ENCODE data around the gene CD9.

CD9 gene

GRCh38 chr12:6201826-6202225, 1.6 kb downstream of the CD9 start:
- Histone ChIP-seq H3K4me3 (ENCODE audit: control insufficient read depth in 1 of 7, extremely low read depth in 1 of 7, insufficient read depth in 4 of 7, low read depth in 2 of 7, low read length in 6 of 7) (peak overlapping the region in 2 of 7 experiments; percentile 74 to 83), H3K4me1 (ENCODE audit: control extremely low read depth in 1 of 4, control insufficient read depth in 4 of 4, insufficient read depth in 4 of 4, low read length in 3 of 4) (peaks cover 0 to 46% (median 36%) of the 10 kb centered on the region in 4 experiments), H3K27me3 (replicated peaks in 2 of 5; ENCODE audit: control insufficient read depth in 4 of 5, insufficient read depth in 5 of 5, low read length in 4 of 5) (peaks cover 0 to 26% (median 13%) of the 10 kb centered on the region in 5 experiments), H3K9me3 (ENCODE audit: control extremely low read depth in 1 of 5, control insufficient read depth in 4 of 5, insufficient read depth in 2 of 5, low read depth in 1 of 5, low read length in 4 of 5) (no peaks in the 10 kb centered on the region), H3K36me3 (ENCODE audit: control insufficient read depth in 4 of 4, insufficient read depth in 4 of 4, low read length in 3 of 4) (peaks cover 0 to 2% (median 0%) of the 10 kb centered on the region in 4 experiments), H3K27ac (ENCODE audit: insufficient read depth in 1 of 2, low read depth in 1 of 2, low read length in 2 of 2, poor library complexity in 1 of 2, severe bottlenecking in 2 of 2) (no peak overlapping the region)
- no peak for DNase-seq
- ChIA-PET POLR2A (no interaction called here), CTCF (interaction anchor here (0.8 to 1.8 kb wide), 7 partner anchors 9 to 146 kb away, joined by 3 to 7 read pairs (median 3); no protein-coding TSS in a partner anchor)
- WGBS (ENCODE audit: insufficient coverage), result 100% methylated on average over 3 of the region's 3 CpGs

GRCh38 chr12:6202304-6202703, 2.1 kb downstream of the CD9 start:
- no peak for DNase-seq
- CTCF ChIA-PET, result interaction anchor here (0.8 to 1.8 kb wide), 5 partner anchors 11 to 146 kb away, joined by 3 to 7 read pairs (median 4); no protein-coding TSS in a partner anchor
- 95% methylated on average over 5 of the region's 6 CpGs for WGBS (ENCODE audit: insufficient coverage)
- H3K27me3 ChIP-seq (replicated peaks in 2 of 5; ENCODE audit: control insufficient read depth in 4 of 5, insufficient read depth in 5 of 5, low read length in 4 of 5), result peaks cover 0 to 26% (median 13%) of the 10 kb centered on the region in 5 experiments
- no peak overlapping the region for H3K4me3 ChIP-seq (ENCODE audit: control insufficient read depth in 1 of 7, extremely low read depth in 1 of 7, insufficient read depth in 4 of 7, low read depth in 2 of 7, low read length in 6 of 7)
- H3K36me3 ChIP-seq (ENCODE audit: control insufficient read depth in 4 of 4, insufficient read depth in 4 of 4, low read length in 3 of 4), result peaks cover 0 to 2% (median 0%) of the 10 kb centered on the region in 4 experiments
- no peak overlapping the region for H3K27ac ChIP-seq (ENCODE audit: insufficient read depth in 1 of 2, low read depth in 1 of 2, low read length in 2 of 2, poor library complexity in 1 of 2, severe bottlenecking in 2 of 2)
- no peaks in the 10 kb centered on the region for H3K9me3 ChIP-seq (ENCODE audit: control extremely low read depth in 1 of 5, control insufficient read depth in 4 of 5, insufficient read depth in 2 of 5, low read depth in 1 of 5, low read length in 4 of 5)
- POLR2A ChIA-PET, result no interaction called here
- H3K4me1 ChIP-seq (ENCODE audit: control extremely low read depth in 1 of 4, control insufficient read depth in 4 of 4, insufficient read depth in 4 of 4, low read length in 3 of 4), result peaks cover 0 to 46% (median 36%) of the 10 kb centered on the region in 4 experiments

GRCh38 chr12:6202846-6203245, 2.6 kb downstream of the CD9 start:
- Histone ChIP-seq H3K27ac (ENCODE audit: insufficient read depth in 1 of 2, low read depth in 1 of 2, low read length in 2 of 2, poor library complexity in 1 of 2, severe bottlenecking in 2 of 2) (no peak overlapping the region), H3K4me3 (ENCODE audit: control insufficient read depth in 1 of 7, extremely low read depth in 1 of 7, insufficient read depth in 4 of 7, low read depth in 2 of 7, low read length in 6 of 7) (no peak overlapping the region), H3K4me1 (ENCODE audit: control extremely low read depth in 1 of 4, control insufficient read depth in 4 of 4, insufficient read depth in 4 of 4, low read length in 3 of 4) (peaks cover 0 to 46% (median 36%) of the 10 kb centered on the region in 4 experiments), H3K36me3 (ENCODE audit: control insufficient read depth in 4 of 4, insufficient read depth in 4 of 4, low read length in 3 of 4) (peaks cover 0 to 2% (median 0%) of the 10 kb centered on the region in 4 experiments), H3K27me3 (replicated peaks in 2 of 5; ENCODE audit: control insufficient read depth in 4 of 5, insufficient read depth in 5 of 5, low read length in 4 of 5) (peaks cover 0 to 26% (median 13%) of the 10 kb centered on the region in 5 experiments), H3K9me3 (ENCODE audit: control extremely low read depth in 1 of 5, control insufficient read depth in 4 of 5, insufficient read depth in 2 of 5, low read depth in 1 of 5, low read length in 4 of 5) (no peaks in the 10 kb centered on the region)
- 100% methylated on average over 2 of the region's 3 CpGs for WGBS (ENCODE audit: insufficient coverage)
- ChIA-PET POLR2A (no interaction called here), CTCF (interaction anchor here (1.5 to 2.1 kb wide), 2 partner anchors 10 to 75 kb away, joined by 4 to 10 read pairs; no protein-coding TSS in a partner anchor)
- no peak for DNase-seq

GRCh38 chr12:6203601-6204000, 3.4 kb downstream of the CD9 start:
- ChIA-PET CTCF (interaction anchor here (1.0 to 2.1 kb wide), 9 partner anchors 8 to 145 kb away, joined by 3 to 10 read pairs (median 3); no protein-coding TSS in a partner anchor), POLR2A (interaction anchor here (0.7 kb wide), 1 partner anchor 45 kb away, joined by 3 read pairs; no protein-coding TSS in a partner anchor)
- Histone ChIP-seq H3K27ac (ENCODE audit: insufficient read depth in 1 of 2, low read depth in 1 of 2, low read length in 2 of 2, poor library complexity in 1 of 2, severe bottlenecking in 2 of 2) (no peak overlapping the region), H3K4me3 (ENCODE audit: control insufficient read depth in 1 of 7, extremely low read depth in 1 of 7, insufficient read depth in 4 of 7, low read depth in 2 of 7, low read length in 6 of 7) (no peak overlapping the region), H3K9me3 (ENCODE audit: control extremely low read depth in 1 of 5, control insufficient read depth in 4 of 5, insufficient read depth in 2 of 5, low read depth in 1 of 5, low read length in 4 of 5) (no peaks in the 10 kb centered on the region), H3K27me3 (replicated peaks in 2 of 5; ENCODE audit: control insufficient read depth in 4 of 5, insufficient read depth in 5 of 5, low read length in 4 of 5) (peaks cover 0 to 26% (median 13%) of the 10 kb centered on the region in 5 experiments), H3K4me1 (ENCODE audit: control extremely low read depth in 1 of 4, control insufficient read depth in 4 of 4, insufficient read depth in 4 of 4, low read length in 3 of 4) (peaks cover 0 to 46% (median 36%) of the 10 kb centered on the region in 4 experiments), H3K36me3 (ENCODE audit: control insufficient read depth in 4 of 4, insufficient read depth in 4 of 4, low read length in 3 of 4) (peaks cover 0 to 2% (median 0%) of the 10 kb centered on the region in 4 experiments)
- WGBS (ENCODE audit: insufficient coverage), result 100% methylated on average over 1 of the region's 3 CpGs
- no peak for DNase-seq

- Histone ChIP-seq H3K27ac (ENCODE audit: insufficient read depth in 1 of 2, low read depth in 1 of 2, low read length in 2 of 2, poor library complexity in 1 of 2, severe bottlenecking in 2 of 2) (no peak overlapping the region), H3K9me3 (ENCODE audit: control extremely low read depth in 1 of 5, control insufficient read depth in 4 of 5, insufficient read depth in 2 of 5, low read depth in 1 of 5, low read length in 4 of 5) (no peaks in the 10 kb centered on the region), H3K27me3 (replicated peaks in 2 of 5; ENCODE audit: control insufficient read depth in 4 of 5, insufficient read depth in 5 of 5, low read length in 4 of 5) (peaks cover 0 to 26% (median 13%) of the 10 kb centered on the region in 5 experiments), H3K36me3 (ENCODE audit: control insufficient read depth in 4 of 4, insufficient read depth in 4 of 4, low read length in 3 of 4) (peaks cover 0 to 2% (median 0%) of the 10 kb centered on the region in 4 experiments), H3K4me3 (ENCODE audit: control insufficient read depth in 1 of 7, extremely low read depth in 1 of 7, insufficient read depth in 4 of 7, low read depth in 2 of 7, low read length in 6 of 7) (peak overlapping the region in 2 of 7 experiments; percentile 7 to 20), H3K4me1 (ENCODE audit: control extremely low read depth in 1 of 4, control insufficient read depth in 4 of 4, insufficient read depth in 4 of 4, low read length in 3 of 4) (peaks cover 0 to 41% (median 31%) of the 10 kb centered on the region in 4 experiments)
- ChIA-PET POLR2A (no interaction called here), CTCF (interaction anchor here (0.9 to 2.1 kb wide), 9 partner anchors 9 to 261 kb away, joined by 3 to 10 read pairs (median 3); no protein-coding TSS in a partner anchor)
- DNase-seq, result peak in 1 of 3 donors; percentile 61
- WGBS (ENCODE audit: insufficient coverage), result 88% methylated on average over 3 of the region's 5 CpGs
These were observed 4.4 kb downstream of the CD9 start for GRCh38 chr12:6204533-6205143.

GRCh38 chr12:6205144-6205539, 4.9 kb downstream of the CD9 start:
- 31% methylated on average over 6 of the region's 8 CpGs for WGBS (ENCODE audit: insufficient coverage)
- Histone ChIP-seq H3K9me3 (ENCODE audit: control extremely low read depth in 1 of 5, control insufficient read depth in 4 of 5, insufficient read depth in 2 of 5, low read depth in 1 of 5, low read length in 4 of 5) (no peaks in the 10 kb centered on the region), H3K4me3 (ENCODE audit: control insufficient read depth in 1 of 7, extremely low read depth in 1 of 7, insufficient read depth in 4 of 7, low read depth in 2 of 7, low read length in 6 of 7) (no peak overlapping the region), H3K4me1 (ENCODE audit: control extremely low read depth in 1 of 4, control insufficient read depth in 4 of 4, insufficient read depth in 4 of 4, low read length in 3 of 4) (peaks cover 0 to 38% (median 28%) of the 10 kb centered on the region in 4 experiments), H3K36me3 (ENCODE audit: control insufficient read depth in 4 of 4, insufficient read depth in 4 of 4, low read length in 3 of 4) (peaks cover 0 to 2% (median 0%) of the 10 kb centered on the region in 4 experiments), H3K27me3 (replicated peaks in 2 of 5; ENCODE audit: control insufficient read depth in 4 of 5, insufficient read depth in 5 of 5, low read length in 4 of 5) (peaks cover 0 to 26% (median 13%) of the 10 kb centered on the region in 5 experiments), H3K27ac (ENCODE audit: insufficient read depth in 1 of 2, low read depth in 1 of 2, low read length in 2 of 2, poor library complexity in 1 of 2, severe bottlenecking in 2 of 2) (no peak overlapping the region)
- CTCF ChIA-PET, result interaction anchor here (0.7 to 2.1 kb wide), 8 partner anchors 15 to 260 kb away, joined by 3 to 10 read pairs (median 3); no protein-coding TSS in a partner anchor
- peak in 2 of 3 donors; percentile 39 to 72 for DNase-seq
- POLR2A ChIA-PET, result no interaction called here

GRCh38 chr12:6205761-6206160, 5.6 kb downstream of the CD9 start:
- H3K27ac ChIP-seq (ENCODE audit: insufficient read depth in 1 of 2, low read depth in 1 of 2, low read length in 2 of 2, poor library complexity in 1 of 2, severe bottlenecking in 2 of 2), result no peak overlapping the region
- H3K9me3 ChIP-seq (ENCODE audit: control extremely low read depth in 1 of 5, control insufficient read depth in 4 of 5, insufficient read depth in 2 of 5, low read depth in 1 of 5, low read length in 4 of 5), result no peaks in the 10 kb centered on the region
- peak in 1 of 3 donors; percentile 19 for DNase-seq
- H3K27me3 ChIP-seq (replicated peaks in 2 of 5; ENCODE audit: control insufficient read depth in 4 of 5, insufficient read depth in 5 of 5, low read length in 4 of 5), result peaks cover 0 to 24% (median 12%) of the 10 kb centered on the region in 5 experiments
- H3K36me3 ChIP-seq (ENCODE audit: control insufficient read depth in 4 of 4, insufficient read depth in 4 of 4, low read length in 3 of 4), result peaks cover 0 to 2% (median 0%) of the 10 kb centered on the region in 4 experiments
- ChIA-PET CTCF (interaction anchor here (0.7 to 1.6 kb wide), 3 partner anchors 15 to 104 kb away, joined by 3 read pairs; no protein-coding TSS in a partner anchor), POLR2A (no interaction called here)
- no peak overlapping the region for H3K4me3 ChIP-seq (ENCODE audit: control insufficient read depth in 1 of 7, extremely low read depth in 1 of 7, insufficient read depth in 4 of 7, low read depth in 2 of 7, low read length in 6 of 7)
- peaks cover 0 to 32% (median 22%) of the 10 kb centered on the region in 4 experiments for H3K4me1 ChIP-seq (ENCODE audit: control extremely low read depth in 1 of 4, control insufficient read depth in 4 of 4, insufficient read depth in 4 of 4, low read length in 3 of 4)
- WGBS (ENCODE audit: insufficient coverage), result 40% methylated on average over 1 of the region's 2 CpGs

Data from common myeloid progenitor, CD34-positive (primary cell).